Measurements from ENCODE around the gene PEAK1.

Gene PEAK1

DNA sequence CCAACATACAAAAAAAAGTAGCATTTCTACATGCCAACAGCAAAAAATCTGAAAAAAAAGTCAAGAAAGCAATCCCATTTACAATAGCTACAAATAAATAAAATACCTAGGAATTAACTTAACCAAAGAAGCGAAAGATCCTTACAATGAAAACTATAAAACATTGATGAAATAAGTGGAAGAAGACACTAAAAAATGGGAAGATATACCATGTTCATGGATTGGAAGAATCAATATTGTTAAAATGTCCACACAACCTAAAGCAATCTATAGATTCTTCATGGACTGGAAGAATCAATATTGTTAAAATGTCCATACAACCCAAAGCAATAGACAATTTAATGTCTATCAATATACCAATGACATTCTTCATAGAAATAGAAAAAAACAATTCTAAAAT is 21.0 kb downstream of the PEAK1 start:
- no peak for DNase-seq (ENCODE audit: low read depth)

DNA sequence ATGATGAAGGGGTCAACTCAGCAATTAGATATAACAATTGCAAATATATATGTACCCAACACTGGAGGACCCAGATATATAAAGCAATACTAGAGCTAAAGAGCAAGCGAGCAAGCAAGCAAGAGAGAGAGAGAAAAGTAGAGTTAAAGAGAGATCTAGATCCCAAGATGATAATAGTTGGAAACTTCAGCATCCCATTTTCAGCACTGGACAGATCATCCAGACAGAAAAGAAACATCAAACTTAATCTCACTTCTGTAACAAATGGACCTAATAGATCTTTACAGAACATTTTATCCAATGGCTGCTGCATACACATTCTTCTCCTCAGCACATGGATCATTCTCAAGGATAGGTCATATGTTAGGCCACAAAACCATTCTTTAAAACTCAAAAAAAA is 23.2 kb downstream of the PEAK1 start:
- DNase-seq (ENCODE audit: low read depth): no peak

DNA sequence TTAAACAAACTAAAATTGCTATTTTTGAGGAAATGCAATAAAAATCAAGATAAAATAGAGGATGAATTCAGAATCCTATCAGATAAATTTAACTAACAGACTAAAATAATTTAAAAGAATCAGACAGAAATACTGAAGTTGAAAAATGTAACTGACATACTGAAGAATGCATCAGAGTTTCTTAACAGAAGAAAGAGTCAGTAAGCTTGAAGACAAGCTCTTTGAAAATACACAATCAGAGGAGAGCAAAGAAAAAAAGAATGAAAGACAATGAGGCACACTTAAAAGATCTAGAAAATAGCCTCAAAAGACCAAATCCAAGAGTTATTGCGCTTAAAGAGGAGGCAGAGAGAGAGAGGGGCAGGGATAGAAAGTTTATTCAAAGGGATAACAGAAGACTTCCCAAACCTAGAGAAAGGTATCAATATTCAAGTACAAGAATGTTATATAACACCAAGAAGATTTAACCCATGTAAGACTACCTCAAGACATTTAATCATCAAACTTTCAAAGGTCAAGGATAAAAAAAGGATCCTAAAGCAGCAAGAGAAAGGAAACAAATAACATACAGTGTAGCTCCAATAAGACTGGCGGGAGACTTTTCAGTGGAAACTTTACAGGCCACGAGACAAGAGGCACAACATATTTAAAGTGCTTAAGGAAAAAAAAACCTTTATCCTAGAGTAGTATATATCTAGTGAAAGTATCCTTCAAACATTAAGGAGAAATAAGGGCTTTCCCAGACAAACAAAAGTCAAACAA is 24.7 kb downstream of the PEAK1 start:
- DNase-seq (ENCODE audit: low read depth): no peak

DNA sequence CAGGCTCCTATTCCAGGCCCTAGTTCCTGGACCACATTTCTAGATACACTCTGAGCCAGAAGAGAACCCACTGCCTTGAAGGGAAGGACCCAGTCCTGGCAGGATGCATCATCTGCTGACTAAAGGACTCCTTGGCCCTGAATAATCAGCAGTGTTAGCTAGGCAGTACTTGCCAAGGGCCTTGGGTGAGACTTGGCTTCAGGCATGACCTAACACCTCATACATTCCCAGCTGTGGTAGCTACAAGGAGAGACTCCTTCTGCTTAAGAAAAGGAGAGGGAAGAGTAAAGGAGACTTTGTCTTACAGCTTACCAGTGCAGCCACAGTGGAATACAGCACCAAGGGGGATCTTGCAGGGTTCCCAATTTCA is 26.4 kb downstream of the PEAK1 start:
- peak; percentile 52 for DNase-seq (ENCODE audit: low read depth)

DNA sequence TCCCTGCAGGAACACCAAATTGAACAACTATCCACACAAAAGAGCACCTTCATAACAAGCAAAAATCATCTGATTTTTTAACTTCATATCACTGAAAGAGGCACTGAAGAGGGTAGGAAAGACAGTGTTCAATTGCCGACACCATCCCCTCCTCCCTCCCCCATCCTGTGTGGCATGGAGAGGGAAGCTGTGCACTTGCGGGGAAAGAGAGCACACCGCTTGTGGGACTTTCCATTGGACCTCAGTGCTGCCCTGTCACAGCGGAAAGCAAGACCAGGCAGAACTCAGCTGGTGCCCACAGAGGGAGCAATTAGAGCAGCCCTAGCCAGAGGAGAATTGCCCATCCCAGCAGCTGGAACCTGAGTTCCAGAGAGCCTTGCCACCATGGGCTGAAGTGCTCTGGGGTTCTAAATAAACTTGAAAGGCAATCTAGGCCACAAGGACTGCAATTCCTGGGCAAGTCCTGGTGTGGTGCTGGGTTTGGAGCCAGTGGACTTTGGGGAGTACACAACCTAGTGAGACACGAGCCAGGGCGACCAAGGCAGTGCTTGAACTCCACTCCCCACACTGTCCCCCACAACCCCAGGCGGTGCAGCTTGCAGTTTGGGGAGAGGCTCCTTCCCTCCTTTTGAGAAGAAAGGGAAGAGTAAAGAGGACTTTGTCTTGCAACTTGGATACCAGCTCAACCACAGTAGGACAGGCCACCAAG is 27.0 kb downstream of the PEAK1 start:
- DNase-seq (ENCODE audit: low read depth): no peak

DNA sequence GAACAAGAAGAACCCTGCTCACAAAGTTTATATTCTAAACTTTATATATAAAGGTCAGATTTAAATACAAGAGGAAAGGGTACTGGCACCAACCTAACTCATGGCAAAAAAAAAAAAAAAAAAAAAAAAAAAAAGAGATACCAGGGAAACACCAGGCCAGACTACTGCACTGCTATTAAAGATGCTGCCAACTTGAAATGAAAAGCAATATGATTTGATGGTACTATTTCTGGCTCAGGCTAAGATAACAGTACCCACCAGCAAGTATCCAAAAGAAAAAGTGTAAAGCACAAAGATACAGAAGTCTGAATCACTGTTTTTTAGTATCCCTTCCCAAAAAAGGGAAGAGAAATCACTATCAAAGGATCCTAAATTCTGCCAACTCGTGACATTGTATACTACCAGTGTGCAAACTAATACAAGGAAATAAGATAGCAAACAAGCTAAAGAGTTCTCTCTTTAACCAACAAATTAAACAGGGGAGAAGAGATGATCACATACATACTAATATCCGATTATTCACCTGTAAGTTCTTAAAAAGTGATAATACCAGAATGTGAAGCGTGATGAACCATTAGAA is 28.4 kb downstream of the PEAK1 start:
- DNase-seq (ENCODE audit: low read depth): no peak

DNA sequence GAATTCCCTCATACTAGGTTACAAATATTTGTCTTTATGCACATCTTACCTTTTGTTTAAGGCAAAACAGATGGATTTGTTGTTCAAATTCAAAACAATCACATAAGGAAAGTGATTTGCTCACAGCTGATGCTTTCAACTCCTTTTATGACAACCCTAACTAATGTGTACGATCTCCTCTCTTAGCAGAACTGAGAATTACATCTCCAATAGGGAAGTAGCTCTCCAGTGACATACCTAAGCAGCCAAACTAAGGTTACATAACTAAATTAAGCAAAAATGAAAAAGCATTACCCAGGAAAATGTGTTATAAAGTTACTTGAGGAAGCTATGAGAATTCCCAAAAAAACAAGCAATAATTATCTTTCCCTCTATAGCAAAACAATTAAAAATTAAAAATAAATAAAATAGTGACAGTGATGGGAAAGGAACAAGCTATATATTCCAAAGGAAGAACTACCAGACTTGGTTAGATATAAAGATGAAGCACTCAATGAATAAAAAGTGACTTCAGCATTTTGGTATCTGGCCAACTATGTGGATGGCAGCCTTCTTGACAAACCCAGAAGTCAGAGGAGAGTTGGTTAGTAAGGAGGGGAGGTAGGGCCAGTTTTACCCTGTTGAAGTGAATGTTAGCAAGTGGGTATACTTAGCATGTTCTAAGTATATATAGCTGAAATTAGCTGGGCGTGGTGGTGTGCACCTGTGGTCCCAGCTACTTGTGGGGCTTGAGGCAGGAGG is 32.4 kb downstream of the PEAK1 start:
- DNase-seq (ENCODE audit: low read depth): no peak

DNA sequence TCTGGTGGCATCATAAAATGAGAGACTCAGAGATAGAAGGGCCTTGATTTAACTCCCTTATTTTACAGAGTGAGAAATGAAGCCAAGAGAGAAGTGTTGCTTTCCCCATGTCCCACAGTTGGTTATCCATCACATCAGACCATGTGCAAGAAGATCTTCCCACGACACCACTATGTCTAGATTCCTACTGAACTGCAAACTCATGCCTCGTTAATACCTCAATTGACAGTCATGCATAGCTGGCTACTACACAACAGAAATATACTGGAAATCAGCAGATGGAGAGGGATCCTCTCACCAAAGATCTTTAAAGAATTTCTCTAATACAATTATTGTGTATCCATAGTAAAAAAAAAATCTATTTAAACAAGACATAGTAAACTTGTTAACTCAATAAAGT is 33.3 kb downstream of the PEAK1 start:
- no peak for DNase-seq (ENCODE audit: low read depth)

DNA sequence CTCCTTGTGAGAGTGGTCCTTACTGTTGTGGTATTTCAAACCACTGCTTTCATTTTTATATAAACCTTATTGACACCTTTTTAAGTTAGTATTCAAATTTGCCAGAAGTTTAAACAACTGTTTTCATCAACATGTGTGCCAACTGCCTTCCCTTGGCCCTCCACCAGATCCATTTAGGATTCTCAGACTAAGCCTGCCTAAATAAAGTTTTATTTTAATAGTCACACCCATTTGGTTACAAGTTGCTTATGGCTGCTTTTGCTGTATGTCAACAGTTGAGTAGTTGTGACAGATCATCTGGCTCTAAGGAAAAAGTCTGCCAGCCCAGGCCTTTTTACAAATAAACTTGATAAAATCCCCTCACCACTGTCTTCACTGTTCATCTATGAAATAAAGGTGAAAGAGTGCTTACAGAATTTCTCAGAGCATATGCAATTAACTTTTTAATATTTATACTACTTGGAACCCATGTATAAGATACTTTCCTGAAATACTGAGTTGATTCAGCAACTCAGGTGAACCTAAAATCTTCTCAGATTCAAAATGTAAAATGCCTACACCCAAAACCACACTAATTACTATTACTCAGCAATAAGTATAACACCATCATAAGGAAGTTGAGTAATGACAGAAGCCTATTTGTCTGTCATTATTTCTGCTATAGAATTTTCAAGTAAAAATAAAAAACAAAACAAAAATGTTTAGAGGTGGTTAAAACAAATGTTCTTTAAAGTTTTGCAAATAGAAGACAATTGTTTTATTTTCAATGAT is 35.1 kb downstream of the PEAK1 start:
- DNase-seq (ENCODE audit: low read depth): no peak

DNA sequence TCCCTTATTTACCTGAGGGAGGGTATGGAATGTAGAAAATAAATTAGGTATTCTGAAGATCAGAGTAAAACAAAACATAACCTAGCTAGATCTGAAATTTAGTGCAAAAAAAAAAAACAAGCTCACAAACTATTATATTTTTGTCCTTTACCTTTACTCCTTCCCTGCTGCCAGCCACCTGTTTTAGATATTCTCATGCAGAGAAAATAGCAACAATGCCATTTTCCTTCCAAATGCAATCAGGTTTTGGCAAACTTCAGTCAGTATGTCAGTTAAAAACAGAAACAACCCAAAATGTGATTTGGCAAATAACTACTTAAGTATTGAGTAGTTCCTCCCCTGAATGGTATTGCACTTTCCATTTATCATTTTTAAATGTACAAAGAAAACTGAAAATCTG is 35.8 kb downstream of the PEAK1 start:
- DNase-seq (ENCODE audit: low read depth): no peak

DNA sequence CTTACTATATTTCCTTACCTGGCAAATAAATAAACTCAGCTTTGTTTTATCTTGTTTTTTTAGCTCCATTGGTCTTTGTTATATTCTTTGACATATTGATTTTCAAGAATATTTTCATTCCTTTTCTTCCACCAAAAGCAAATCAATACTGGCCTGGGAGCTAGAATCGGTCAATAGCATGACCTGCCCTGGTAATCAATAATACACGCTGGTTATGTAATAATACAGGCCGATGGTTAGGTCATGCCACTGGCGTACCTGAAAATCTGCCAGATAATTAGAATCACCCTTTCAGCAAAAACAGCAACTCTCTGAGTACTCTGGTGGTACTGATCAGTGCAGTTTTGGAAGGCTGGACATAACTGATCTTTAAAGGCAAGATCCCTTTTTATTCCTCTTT is 39.9 kb downstream of the PEAK1 start:
- no peak for DNase-seq (ENCODE audit: low read depth)

DNA sequence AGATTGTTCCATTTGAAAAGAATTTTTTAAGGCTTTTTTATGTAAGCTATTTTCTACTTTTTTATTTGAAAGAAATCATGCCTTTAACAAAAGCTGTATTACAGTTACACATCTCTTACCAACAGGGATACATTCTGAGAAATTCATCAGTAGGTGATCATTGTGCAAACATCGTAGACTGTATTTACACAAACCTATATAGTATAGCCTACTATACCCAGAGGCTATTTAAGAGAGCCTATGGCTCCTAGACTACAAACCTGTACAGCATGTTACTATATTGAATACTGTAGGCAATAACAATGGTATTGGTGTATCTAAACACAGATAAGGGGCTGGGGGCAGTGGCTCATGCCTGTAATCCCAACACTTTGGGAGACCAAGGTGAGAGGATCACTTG is 43.1 kb downstream of the PEAK1 start:
- DNase-seq (ENCODE audit: low read depth): no peak

DNA sequence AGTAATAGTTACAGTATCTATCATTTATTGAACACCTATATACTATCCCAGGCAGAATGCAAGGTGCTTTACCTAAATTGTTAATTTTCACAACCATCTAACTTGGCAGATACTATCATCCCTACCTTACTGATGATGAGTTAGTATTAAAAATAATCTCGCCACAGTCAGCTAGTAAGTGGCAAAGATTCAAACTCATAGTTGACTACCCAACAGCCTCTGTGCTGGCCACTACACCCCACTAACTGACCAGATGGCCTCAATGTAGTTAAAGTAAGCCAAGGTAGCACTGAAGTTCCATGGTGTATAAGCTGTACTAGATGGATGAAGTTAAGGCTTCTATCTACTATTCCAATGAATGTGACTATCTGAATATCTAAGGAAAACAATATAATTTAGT is 44.8 kb downstream of the PEAK1 start:
- DNase-seq (ENCODE audit: low read depth): no peak

DNA sequence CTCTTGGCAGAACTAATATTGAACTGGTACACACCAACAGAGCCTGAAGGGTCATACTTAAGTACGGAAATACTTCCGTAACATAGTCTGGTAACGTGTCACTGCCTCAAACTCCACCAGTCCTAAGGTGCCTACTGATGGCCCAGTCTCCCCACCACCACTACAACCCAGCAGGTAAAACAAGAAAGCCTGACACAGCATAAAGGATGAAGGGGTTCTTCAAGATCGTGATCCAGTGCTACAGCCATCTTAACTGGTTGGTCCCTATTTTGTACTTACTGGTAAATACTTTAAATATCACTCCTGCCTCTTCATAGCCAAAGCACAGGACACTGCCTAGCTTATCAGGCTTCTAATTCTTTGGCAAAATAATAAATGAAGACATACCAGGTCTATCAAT is 46.5 kb downstream of the PEAK1 start:
- no peak for DNase-seq (ENCODE audit: low read depth)

DNA sequence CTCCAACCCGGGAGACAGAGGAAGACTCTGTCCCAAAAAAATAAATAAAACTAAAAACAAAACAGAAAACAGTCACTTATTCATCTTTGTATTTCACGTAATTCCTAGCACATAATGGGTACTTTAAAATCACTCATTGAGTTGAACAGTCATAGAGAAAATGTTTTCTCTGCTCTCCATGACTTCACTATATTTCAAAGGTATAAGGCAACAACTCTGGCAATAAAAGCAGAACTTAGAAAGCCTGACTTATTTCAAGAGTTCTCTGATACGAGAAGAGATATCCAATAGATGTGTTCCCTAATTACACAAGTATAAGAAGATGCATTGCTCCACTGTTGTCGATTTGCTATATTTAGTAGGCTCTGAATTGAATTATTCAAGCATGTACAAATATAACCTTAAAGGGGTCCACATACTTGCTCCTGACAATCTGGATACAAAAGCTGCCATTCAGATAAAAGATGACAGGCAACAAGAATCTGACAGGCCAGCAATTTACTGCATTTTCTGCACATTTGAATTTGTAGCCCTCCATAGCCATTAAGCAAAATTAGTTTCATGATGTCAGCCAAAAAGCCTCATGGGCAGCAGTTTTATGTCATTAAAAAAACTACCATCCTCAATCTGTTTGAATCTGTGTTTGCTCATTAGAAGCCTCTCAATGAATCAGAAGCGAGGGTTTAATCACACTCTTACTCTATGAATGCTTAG is 47.9 kb downstream of the PEAK1 start:
- no peak for DNase-seq (ENCODE audit: low read depth)

DNA sequence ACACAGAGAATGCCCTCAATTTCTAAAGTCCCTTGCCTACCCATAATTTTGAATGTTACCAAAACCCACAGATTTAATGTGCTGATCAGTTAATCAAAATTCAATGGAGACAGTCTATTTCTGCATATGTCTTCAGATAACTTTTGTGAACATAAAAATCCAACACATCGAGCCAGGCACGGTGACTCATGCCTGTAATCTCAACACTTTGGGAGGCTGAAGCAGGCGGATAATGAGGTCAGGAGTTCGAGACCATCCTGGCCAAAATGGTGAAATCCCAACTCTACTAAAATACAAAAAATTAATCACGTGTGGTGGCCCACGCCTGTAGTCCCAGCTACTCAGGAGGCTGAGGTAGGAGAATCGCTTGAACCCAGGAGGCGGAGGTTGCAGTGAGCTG is 49.3 kb downstream of the PEAK1 start:
- DNase-seq (ENCODE audit: low read depth): no peak

DNA sequence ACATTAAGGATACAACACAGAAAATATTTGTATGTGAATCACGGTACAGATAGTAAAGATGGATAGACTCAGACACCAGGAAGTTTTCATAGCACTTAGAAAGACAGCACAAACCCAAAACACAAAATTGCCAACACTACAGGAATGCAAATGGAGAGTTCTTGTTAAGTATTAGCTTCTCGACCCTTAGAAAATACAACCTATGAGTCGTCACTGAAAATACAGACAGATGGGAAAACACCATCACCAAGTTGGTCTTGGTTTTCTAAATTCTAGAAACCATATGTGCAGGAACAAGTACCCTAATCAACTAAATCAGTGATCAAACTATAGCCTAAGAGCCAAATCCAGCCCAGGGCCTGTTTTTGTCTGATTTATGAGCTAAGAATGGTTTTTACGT is 50.7 kb downstream of the PEAK1 start:
- no peak for DNase-seq (ENCODE audit: low read depth)

DNA sequence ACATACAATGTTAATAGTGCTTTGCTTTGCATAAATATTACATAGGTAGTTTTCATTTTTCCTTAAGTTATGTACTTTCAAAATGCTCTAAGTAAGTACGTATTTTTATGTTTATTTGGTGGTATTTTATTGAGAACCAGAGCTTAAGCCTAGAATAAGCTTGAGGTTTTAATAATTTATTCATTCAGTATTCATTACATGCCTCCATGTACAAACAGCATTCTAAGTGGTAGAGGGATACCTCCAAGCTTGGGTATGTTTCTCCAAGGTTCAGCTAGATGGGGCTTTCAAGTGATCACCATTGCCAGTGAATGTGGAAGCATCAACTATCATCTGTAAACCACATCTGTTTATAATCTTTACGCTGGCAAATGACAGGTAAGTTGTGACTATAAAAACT is 52.3 kb downstream of the PEAK1 start:
- DNase-seq (ENCODE audit: low read depth): no peak

DNA sequence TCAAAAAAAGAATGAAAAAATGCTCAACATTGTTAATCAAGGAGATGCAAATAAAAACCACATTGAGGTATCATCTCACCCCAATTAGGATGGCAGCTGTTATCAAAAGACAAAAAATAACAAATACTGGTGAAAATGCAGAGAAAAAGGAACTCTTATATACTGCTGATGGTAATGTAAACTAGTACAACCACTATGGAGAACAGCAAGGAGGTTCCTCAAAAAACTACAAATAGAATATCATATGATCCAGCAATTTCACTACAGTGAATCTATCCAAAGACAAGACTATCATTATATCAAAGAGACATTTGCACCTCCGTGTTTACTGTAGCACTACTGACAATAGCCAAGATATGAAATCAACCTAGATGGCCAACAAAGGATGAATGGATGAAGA is 58.4 kb downstream of the PEAK1 start:
- DNase-seq (ENCODE audit: low read depth): no peak

DNA sequence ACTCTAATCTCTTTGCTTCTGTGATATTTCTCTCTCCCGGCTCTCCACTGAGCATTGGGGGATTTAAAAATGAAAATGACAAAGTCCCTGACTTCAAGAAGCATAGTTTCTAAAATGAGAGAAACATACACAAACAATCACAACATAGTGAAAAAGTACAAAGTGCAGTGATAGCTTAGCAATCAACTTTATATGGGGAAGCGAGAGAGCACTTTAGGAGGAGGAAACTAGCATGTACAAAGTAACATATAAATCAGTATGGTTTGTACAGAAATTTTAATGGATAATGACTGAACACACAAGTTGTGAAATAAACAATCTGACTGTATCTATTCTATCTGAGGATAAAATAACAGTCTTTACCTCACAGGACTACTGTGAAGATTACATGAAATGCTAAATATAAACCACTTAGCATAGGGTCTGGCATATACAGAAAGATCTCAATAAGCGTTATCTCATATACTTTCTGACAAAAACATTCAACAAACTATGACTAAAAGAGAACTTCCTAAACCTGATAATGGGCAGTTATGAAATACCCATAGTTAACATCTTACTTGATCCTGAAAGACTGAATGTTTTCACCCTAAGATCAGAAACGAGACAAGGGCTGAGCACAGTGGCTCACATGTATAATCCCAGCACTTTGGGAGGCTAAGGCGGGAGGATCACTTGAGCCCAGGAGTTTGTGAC is 61.2 kb downstream of the PEAK1 start:
- DNase-seq (ENCODE audit: low read depth): no peak

DNA sequence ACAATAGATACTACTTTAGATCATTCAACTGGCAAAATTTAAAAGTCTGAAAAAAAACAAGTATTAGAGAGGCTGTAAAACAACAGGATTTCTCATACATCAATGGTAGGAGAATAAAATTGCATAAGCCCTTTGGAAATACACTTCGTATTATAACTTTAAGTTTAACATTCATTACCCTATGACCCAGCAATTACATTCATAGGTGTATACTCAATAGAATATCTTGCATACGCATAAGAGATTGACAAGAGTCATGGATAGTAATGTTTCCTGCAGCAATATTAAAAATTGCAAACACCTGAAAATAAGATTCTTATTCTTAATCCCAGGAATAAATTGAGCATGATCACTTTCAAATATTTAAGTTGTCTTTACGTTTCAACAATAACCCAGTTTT is 63.6 kb downstream of the PEAK1 start:
- DNase-seq (ENCODE audit: low read depth): no peak

All from ELR (cell line).